ENCODE measurements around the gene RAB31. TPM values are rescaled to one million over a fixed set of nuclear protein-coding genes. Genes with fewer than 3 reads are reported as not detected.

The RAB31 gene
- total RNA-seq, 1 donor from 2014 or later: 44.2 TPM

DNA sequence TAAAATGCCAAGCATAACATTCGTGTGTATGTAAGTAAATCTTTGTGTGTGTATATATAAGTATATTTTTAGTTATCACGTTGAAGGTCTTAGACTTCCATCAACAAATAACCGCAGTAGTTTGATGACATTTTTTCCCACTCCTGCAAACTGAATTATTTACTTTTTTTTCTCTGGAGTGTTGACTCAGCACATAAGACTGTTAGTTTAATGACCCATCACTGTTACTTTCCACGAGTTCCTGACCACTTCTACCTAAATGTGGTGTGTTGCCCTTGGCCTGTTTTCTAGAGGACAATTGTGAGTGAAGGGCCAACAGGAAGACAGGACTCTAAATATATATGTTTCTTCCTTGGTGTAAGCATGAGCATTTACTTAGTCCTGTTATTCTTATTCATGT is 106.3 kb downstream of the RAB31 start:
- TF ChIP-seq CTCF (IDR thresholded peaks at IDR 0.05; ENCODE audit: insufficient read depth, low read length, poor library complexity, severe bottlenecking): no peak
- H3K36me3 ChIP-seq (ENCODE audit: control insufficient read depth, insufficient read depth, low read length): no peaks in the 10 kb centered on the region
- DNase-seq (ENCODE audit: low read depth): peak; percentile 55
- no peak overlapping the region for H3K4me3 ChIP-seq (ENCODE audit: low read depth, low read length)
- H3K27me3 ChIP-seq (ENCODE audit: control insufficient read depth, insufficient read depth, low read length): no peaks in the 10 kb centered on the region

- no peak for DNase-seq (ENCODE audit: low read depth)
- no peak for TF ChIP-seq CTCF (IDR thresholded peaks at IDR 0.05; ENCODE audit: insufficient read depth, low read length, poor library complexity, severe bottlenecking)
- H3K36me3 ChIP-seq (ENCODE audit: control insufficient read depth, insufficient read depth, low read length): no peaks in the 10 kb centered on the region
- H3K4me3 ChIP-seq (ENCODE audit: low read depth, low read length): no peak overlapping the region
- H3K27me3 ChIP-seq (ENCODE audit: control insufficient read depth, insufficient read depth, low read length): no peaks in the 10 kb centered on the region
Measured at GRCh38 chr18:9817286-9817685, 109.2 kb downstream of the RAB31 start.

DNA sequence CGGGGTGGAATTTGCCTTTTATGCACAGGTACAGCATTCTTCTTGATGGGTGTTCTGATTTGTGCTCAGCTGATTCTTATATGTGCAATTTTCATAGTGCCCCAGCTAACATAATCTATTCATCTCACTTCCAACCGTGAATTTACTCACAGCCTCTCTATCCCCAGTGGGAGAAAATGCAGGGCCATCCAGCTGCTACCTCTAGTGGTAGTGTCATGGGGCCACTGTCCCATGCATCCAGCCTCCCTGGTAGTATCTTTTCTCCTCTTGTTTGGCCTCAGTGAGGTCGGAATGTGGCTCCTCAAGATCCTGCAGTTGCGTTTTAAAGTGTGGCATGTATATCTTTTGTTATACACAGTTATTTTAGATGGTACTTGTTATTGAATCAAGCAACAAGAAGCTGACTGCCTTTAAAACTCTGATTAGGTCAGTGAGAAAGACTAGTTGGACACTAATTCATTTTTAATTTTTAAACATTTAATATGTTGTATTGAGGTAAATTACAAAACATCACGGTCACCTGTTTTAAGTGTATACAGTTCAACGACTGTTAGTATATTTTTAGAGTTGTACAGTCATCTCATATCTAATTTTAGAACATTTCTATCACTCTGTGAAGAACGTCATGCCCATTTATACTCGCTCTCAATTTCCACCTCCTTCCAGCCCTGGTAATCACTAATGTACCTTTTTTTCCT is 109.8 kb downstream of the RAB31 start:
- H3K36me3 ChIP-seq (ENCODE audit: control insufficient read depth, insufficient read depth, low read length): no peaks in the 10 kb centered on the region
- H3K4me3 ChIP-seq (ENCODE audit: low read depth, low read length): no peak overlapping the region
- no peaks in the 10 kb centered on the region for H3K27me3 ChIP-seq (ENCODE audit: control insufficient read depth, insufficient read depth, low read length)
- no peak for DNase-seq (ENCODE audit: low read depth)
- TF ChIP-seq CTCF (IDR thresholded peaks at IDR 0.05; ENCODE audit: insufficient read depth, low read length, poor library complexity, severe bottlenecking): no peak

- DNase-seq (ENCODE audit: low read depth): no peak
- Histone ChIP-seq H3K4me3 (ENCODE audit: low read depth, low read length) (no peak overlapping the region), H3K27me3 (ENCODE audit: control insufficient read depth, insufficient read depth, low read length) (no peaks in the 10 kb centered on the region), H3K36me3 (ENCODE audit: control insufficient read depth, insufficient read depth, low read length) (no peaks in the 10 kb centered on the region)
- TF ChIP-seq CTCF (IDR thresholded peaks at IDR 0.05; ENCODE audit: insufficient read depth, low read length, poor library complexity, severe bottlenecking): no peak
Measured at GRCh38 chr18:9818423-9818734, 110.3 kb downstream of the RAB31 start.

DNA sequence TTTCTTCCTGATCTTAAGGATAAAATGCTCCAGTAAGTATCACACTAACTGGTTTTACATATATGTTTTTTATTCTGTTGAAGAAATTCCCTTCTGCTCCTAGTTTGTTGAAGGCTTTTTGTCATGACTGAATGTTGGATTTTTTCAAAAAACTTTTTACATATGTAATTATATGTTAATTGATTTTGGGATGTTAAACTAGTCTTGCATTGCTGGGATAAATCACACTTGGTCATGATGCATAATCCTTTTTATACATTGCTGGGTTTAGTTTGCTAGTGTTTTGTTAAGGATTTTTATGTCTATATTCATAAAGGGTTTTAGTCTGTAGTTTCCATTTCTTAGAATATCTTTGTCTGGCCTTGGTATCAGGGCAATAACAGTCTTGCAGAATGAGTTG is 112.0 kb downstream of the RAB31 start:
- no peak overlapping the region for H3K4me3 ChIP-seq (ENCODE audit: low read depth, low read length)
- no peak for TF ChIP-seq CTCF (IDR thresholded peaks at IDR 0.05; ENCODE audit: insufficient read depth, low read length, poor library complexity, severe bottlenecking)
- no peaks in the 10 kb centered on the region for H3K27me3 ChIP-seq (ENCODE audit: control insufficient read depth, insufficient read depth, low read length)
- no peaks in the 10 kb centered on the region for H3K36me3 ChIP-seq (ENCODE audit: control insufficient read depth, insufficient read depth, low read length)
- DNase-seq (ENCODE audit: low read depth): no peak

DNA sequence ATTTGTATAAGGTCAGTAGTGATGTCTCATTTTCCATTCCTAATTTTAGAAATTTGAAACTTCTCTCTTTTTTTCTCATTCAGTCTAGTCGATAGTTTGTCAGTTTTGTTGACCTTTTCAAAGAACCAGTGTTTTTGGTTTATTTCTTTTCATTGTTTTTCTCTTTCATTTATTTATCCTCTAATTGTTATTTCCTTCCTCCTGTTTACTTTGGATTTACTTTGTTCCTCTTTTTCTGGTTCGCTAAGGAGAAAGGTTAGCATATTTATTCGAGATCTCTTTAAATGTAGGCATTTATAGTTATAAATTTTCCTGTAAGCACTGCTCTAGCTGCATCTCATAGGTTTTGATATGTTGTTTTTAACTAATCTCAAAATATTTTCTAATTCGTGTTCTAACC is 112.6 kb downstream of the RAB31 start:
- no peak for DNase-seq (ENCODE audit: low read depth)
- TF ChIP-seq CTCF (IDR thresholded peaks at IDR 0.05; ENCODE audit: insufficient read depth, low read length, poor library complexity, severe bottlenecking): no peak
- Histone ChIP-seq H3K4me3 (ENCODE audit: low read depth, low read length) (no peak overlapping the region), H3K27me3 (ENCODE audit: control insufficient read depth, insufficient read depth, low read length) (no peaks in the 10 kb centered on the region), H3K36me3 (ENCODE audit: control insufficient read depth, insufficient read depth, low read length) (no peaks in the 10 kb centered on the region)
